Fibroblast of lung (primary cell): Measurements from ENCODE around the gene SRPRB. TPM values are rescaled to one million over a fixed set of nuclear protein-coding genes. Genes with fewer than 3 reads are reported as not detected.

Source experiments
- DNase-seq, 2 donors: peaks; one replicate each; pipeline versions ENCODE4 v3.0.0 to v3.0.0-alpha.2; 2010; ENCODE audit warnings: low read depth in 2 of 2
- H2AFZ ChIP-seq: 2 replicates; pipeline ENCODE4 v1.5.1; 2012; ENCODE audit warnings: low read length, control low read depth, inconsistent platforms
- H3K27ac ChIP-seq: 2 replicates; pipeline ENCODE4 v1.5.1; 2011; ENCODE audit warnings: low read length, control low read depth; ENCODE audit not compliant: insufficient read depth
- H3K27me3 ChIP-seq: 2 replicates; pipeline ENCODE4 v1.5.1; 2011; ENCODE audit warnings: mild to moderate bottlenecking, low read length; ENCODE audit not compliant: control insufficient read depth, insufficient read depth
- H3K36me3 ChIP-seq: 2 replicates; pipeline ENCODE4 v1.5.1; 2011; ENCODE audit warnings: low read length; ENCODE audit not compliant: control insufficient read depth, insufficient read depth
- H3K4me1 ChIP-seq: 2 replicates; pipeline ENCODE4 v1.5.1; 2011; ENCODE audit warnings: low read length; ENCODE audit not compliant: control insufficient read depth, insufficient read depth; ENCODE audit errors: extremely low read depth
- H3K4me2 ChIP-seq: 2 replicates; pipeline ENCODE4 v1.5.1; 2011; ENCODE audit warnings: low read length, control low read depth; ENCODE audit not compliant: insufficient read depth; ENCODE audit errors: extremely low read depth
- H3K4me3 ChIP-seq, 4 experiments: fragments of 200-600 bp in 1 of 4; sonication (generic) in 1 of 4; replicated peaks in 1 of 4; 2 replicates each; pipeline ENCODE4 v1.5.1; 2011 to 2016; ENCODE audit warnings: low read length in 4 of 4, low read depth in 3 of 4, mild to moderate bottlenecking in 3 of 4, control low read depth in 2 of 4, inconsistent platforms in 1 of 4, mixed read lengths in 1 of 4; ENCODE audit not compliant: insufficient read depth in 1 of 4; ENCODE audit errors: control extremely low read depth in 1 of 4
- H3K79me2 ChIP-seq: 2 replicates; pipeline ENCODE4 v1.5.1; 2012; ENCODE audit warnings: mild to moderate bottlenecking, low read length, inconsistent platforms; ENCODE audit not compliant: control insufficient read depth, insufficient read depth
- H3K9ac ChIP-seq: 2 replicates; pipeline ENCODE4 v1.5.1; 2011; ENCODE audit warnings: mild to moderate bottlenecking, low read length, control low read depth; ENCODE audit not compliant: insufficient read depth
- H3K9me3 ChIP-seq: 2 replicates; pipeline ENCODE4 v1.5.1; 2012; ENCODE audit warnings: low read depth, low read length; ENCODE audit not compliant: control insufficient read depth, insufficient read depth
- H4K20me1 ChIP-seq: 2 replicates; pipeline ENCODE4 v1.5.1; 2011; ENCODE audit warnings: low read length; ENCODE audit not compliant: control insufficient read depth, insufficient read depth; ENCODE audit errors: extremely low read depth
- CTCF ChIP-seq, 2 donors: IDR thresholded peaks in 1 of 2; conservative IDR thresholded peaks in 1 of 2; 1 replicate in 1 of 2; 2 replicates in 1 of 2; pipeline ENCODE4 v1.5.1; 2011 to 2012; ENCODE audit warnings: low read length in 2 of 2, control low read depth in 1 of 2, inconsistent platforms in 1 of 2, low read depth in 1 of 2, mild to moderate bottlenecking in 1 of 2
- EZH2 ChIP-seq: IDR thresholded peaks from 2 replicates; pipeline ENCODE4 v1.5.1; 2012; ENCODE audit warnings: low read length, control low read depth, mild to moderate bottlenecking; ENCODE audit errors: missing control alignments
- polyA plus RNA-seq, 2 donors: library from polyadenylated mRNA; depleted of rRNA in 1 of 2; stranded (reverse) in 1 of 2; unstranded in 1 of 2; fragments of >200 nt; gene quantifications; 2 replicates each; pipeline ENCODE4 v1.2.1, GENCODE V29; 2011 to 2012; ENCODE audit warnings: missing spikeins in 1 of 2
- total RNA-seq: library from RNA; depleted of rRNA; stranded (reverse); fragments of >200 nt; gene quantifications from 2 replicates; pipeline ENCODE4 v1.2.1, GENCODE V29; 2014

SRPRB gene
- total and polyA plus RNA-seq, 2 donors (not counting 1 experiment from before 2014, with no cell fraction given) = 63.1 to 69.2 TPM

DNA sequence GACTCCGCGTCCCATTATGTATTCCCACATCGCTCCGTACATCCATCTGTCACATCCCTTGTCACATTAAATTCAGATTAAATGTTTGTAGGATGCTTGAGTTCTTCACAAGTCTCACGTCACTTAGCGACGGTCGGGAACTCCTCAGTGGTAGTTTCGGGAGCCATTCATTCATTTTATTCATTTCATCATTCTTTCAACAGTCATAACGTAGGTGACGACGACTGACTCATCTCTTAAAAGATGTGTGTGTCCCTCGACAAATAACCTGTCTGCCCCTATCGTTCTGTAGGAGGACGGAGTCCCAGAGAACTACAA, 272 bp upstream of the SRPRB start:
- peak overlapping the region; percentile 61 to 98 (median 92) for H3K4me3 ChIP-seq
- peaks cover 10% of the 10 kb centered on the region for H3K79me2 ChIP-seq
- TF ChIP-seq CTCF (conservative IDR thresholded peaks at IDR 0.05 in 1 of 2, IDR thresholded peaks at IDR 0.05 in 1 of 2; ENCODE audit: low read depth in 1 of 2, low read length in 2 of 2) (no peak), EZH2 (no peak)
- peaks cover 4% of the 10 kb centered on the region for H3K27me3 ChIP-seq
- peak overlapping the region; percentile 61 for H3K4me2 ChIP-seq
- H4K20me1 ChIP-seq = no peaks in the 10 kb centered on the region
- no peak for DNase-seq
- H3K9me3 ChIP-seq = no peaks in the 10 kb centered on the region
- no peaks in the 10 kb centered on the region for H3K4me1 ChIP-seq
- H3K36me3 ChIP-seq = no peaks in the 10 kb centered on the region
- no peak overlapping the region for H3K9ac ChIP-seq
- no peak overlapping the region for H3K27ac ChIP-seq
- peak overlapping the region; percentile 94 for H2AFZ ChIP-seq

DNA sequence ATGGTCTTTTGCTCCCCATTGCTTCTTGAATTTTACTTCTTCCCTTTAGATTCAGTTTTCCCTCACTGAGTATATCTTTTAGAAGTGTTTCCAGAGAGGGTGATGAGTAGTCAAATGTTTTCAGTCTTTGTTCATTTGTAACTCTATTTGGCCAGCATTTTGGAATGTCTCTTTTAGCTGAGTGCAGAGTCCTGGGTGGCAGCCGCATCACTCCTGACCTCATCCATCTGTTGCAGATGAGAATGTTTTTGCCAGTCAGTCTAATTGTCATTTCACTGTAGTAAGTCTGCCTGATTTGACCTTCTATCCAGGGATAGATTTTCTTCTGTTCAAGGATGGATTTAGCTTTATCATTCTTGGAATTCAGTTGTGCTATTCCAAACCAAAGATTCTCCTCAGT, 7.3 kb downstream of the SRPRB start:
- H4K20me1 ChIP-seq = no peaks in the 10 kb centered on the region
- no peak overlapping the region for H2AFZ ChIP-seq
- H3K36me3 ChIP-seq = peaks cover 7% of the 10 kb centered on the region
- no peak overlapping the region for H3K4me3 ChIP-seq
- peak in 1 of 2 donors; percentile 38 for DNase-seq
- no peaks in the 10 kb centered on the region for H3K4me1 ChIP-seq
- H3K79me2 ChIP-seq = no peaks in the 10 kb centered on the region
- H3K9me3 ChIP-seq = no peaks in the 10 kb centered on the region
- no peak overlapping the region for H3K4me2 ChIP-seq
- H3K9ac ChIP-seq = no peak overlapping the region
- H3K27ac ChIP-seq = no peak overlapping the region
- H3K27me3 ChIP-seq = no peaks in the 10 kb centered on the region
- TF ChIP-seq EZH2 (no peak), CTCF (conservative IDR thresholded peaks at IDR 0.05 in 1 of 2, IDR thresholded peaks at IDR 0.05 in 1 of 2; ENCODE audit: low read depth in 1 of 2, low read length in 2 of 2) (no peak)

- H2AFZ ChIP-seq = no peak overlapping the region
- H3K9ac ChIP-seq = no peak overlapping the region
- no peaks in the 10 kb centered on the region for H3K9me3 ChIP-seq
- no peaks in the 10 kb centered on the region for H4K20me1 ChIP-seq
- H3K27ac ChIP-seq = no peak overlapping the region
- DNase-seq = no peak
- no peak overlapping the region for H3K4me3 ChIP-seq
- peaks cover 13% of the 10 kb centered on the region for H3K36me3 ChIP-seq
- TF ChIP-seq EZH2 = no peak
- TF ChIP-seq CTCF (conservative IDR thresholded peaks at IDR 0.05 in 1 of 2, IDR thresholded peaks at IDR 0.05 in 1 of 2; ENCODE audit: low read depth in 1 of 2, low read length in 2 of 2) = no peak
- no peaks in the 10 kb centered on the region for H3K79me2 ChIP-seq
- no peaks in the 10 kb centered on the region for H3K27me3 ChIP-seq
- H3K4me2 ChIP-seq = no peak overlapping the region
- H3K4me1 ChIP-seq = no peaks in the 10 kb centered on the region
Measured at GRCh38 chr3:133815386-133815785, 9.8 kb downstream of the SRPRB start.
